H1 (cell line): Measurements from ENCODE around the gene DIS3L. TPM values are rescaled to one million over a fixed set of nuclear protein-coding genes. Genes with fewer than 3 reads are reported as not detected.

Experiments
- CTCF ChIA-PET: fragments of 300-600 bp; sonication (Branson Sonifier 250); formaldehyde crosslinking; loops from one replicate; lab custom pipeline; 2021; ENCODE audit not compliant: partially characterized antibody; lab: Charles Lee
- POLR2A ChIA-PET: fragments of 300-600 bp; sonication (Branson Sonifier 250); formaldehyde crosslinking; loops from one replicate; lab custom pipeline; 2021; ENCODE audit warnings: inconsistent platforms; ENCODE audit not compliant: partially characterized antibody; lab: Charles Lee
- DNase-seq, 2 experiments: peaks; one replicate each; pipeline versions ENCODE4 v3.0.0 to v3.0.0-alpha.2; 2010 to 2022; ENCODE audit warnings: low spot score in 2 of 2, low read depth in 1 of 2, mixed read lengths in 1 of 2
- FAIRE-seq: peaks from 2 replicates; lab custom pipeline; 2011; peaks lifted over from hg19 to GRCh38; lab: Jason Lieb, UNC
- H2AFZ ChIP-seq: 2 replicates; pipeline ENCODE4 v1.8.1; 2012; ENCODE audit warnings: low read length, inconsistent platforms
- H2AK5ac ChIP-seq: 2 replicates; pipeline ENCODE4 v1.6.1; 2013; ENCODE audit warnings: low read depth, low read length
- H2BK120ac ChIP-seq: replicated peaks from 2 replicates; pipeline ENCODE3; 2013; ENCODE audit warnings: low read depth, low read length, inconsistent platforms
- H2BK12ac ChIP-seq: 2 replicates; pipeline ENCODE4 v1.6.1; 2013; ENCODE audit warnings: low read depth, low read length
- H2BK15ac ChIP-seq: 2 replicates; pipeline ENCODE4 v1.6.1; 2013; ENCODE audit warnings: low read length
- H2BK20ac ChIP-seq: 2 replicates; pipeline ENCODE4 v1.6.1; 2013; ENCODE audit warnings: low read length
- H2BK5ac ChIP-seq: 2 replicates; pipeline ENCODE4 v1.6.1; 2013; ENCODE audit warnings: low read depth, low read length
- H3K14ac ChIP-seq: 2 replicates; pipeline ENCODE4 v1.6.1; 2013; ENCODE audit warnings: inconsistent platforms; ENCODE audit not compliant: insufficient read length
- H3K18ac ChIP-seq: 2 replicates; pipeline ENCODE4 v1.6.1; 2013; ENCODE audit warnings: low read length; ENCODE audit errors: extremely low read depth
- H3K23ac ChIP-seq: 2 replicates; pipeline ENCODE4 v1.6.1; 2013; ENCODE audit warnings: inconsistent platforms; ENCODE audit not compliant: insufficient read length
- H3K23me2 ChIP-seq: 2 replicates; pipeline ENCODE4 v1.6.1; 2013; ENCODE audit warnings: low read depth, low read length
- H3K27ac ChIP-seq: 2 replicates; pipeline ENCODE4 v1.6.1; 2011; ENCODE audit warnings: low read depth, low read length, inconsistent platforms
- H3K27me3 ChIP-seq, 4 experiments: replicated peaks in 1 of 4; 1 replicate in 1 of 4; 2 replicates in 3 of 4; pipeline versions ENCODE4 v1.6.1 to v1.8.1; 2011 to 2013; ENCODE audit warnings: low read length in 3 of 4, mild to moderate bottlenecking in 3 of 4, inconsistent platforms in 2 of 4, mixed read lengths in 2 of 4, moderate library complexity in 1 of 4; ENCODE audit not compliant: control insufficient read depth in 3 of 4, insufficient read depth in 3 of 4; ENCODE audit errors: extremely low read depth in 1 of 4
- H3K36me3 ChIP-seq, 4 experiments: 2 replicates each; pipeline versions ENCODE4 v1.6.1 to v1.8.1; 2011 to 2013; ENCODE audit warnings: mild to moderate bottlenecking in 4 of 4, low read length in 3 of 4, moderate library complexity in 2 of 4, control low read depth in 1 of 4, inconsistent platforms in 1 of 4; ENCODE audit not compliant: insufficient read depth in 4 of 4, control insufficient read depth in 2 of 4
- H3K4ac ChIP-seq: replicated peaks from 2 replicates; pipeline ENCODE3; 2013; ENCODE audit warnings: low read length, low read depth, mixed read lengths, inconsistent platforms; ENCODE audit not compliant: insufficient read length
- H3K4me1 ChIP-seq, 4 experiments: replicated peaks in 1 of 4; 1 replicate in 1 of 4; 2 replicates in 3 of 4; pipeline versions ENCODE4 v1.6.1 to v1.8.1; 2011 to 2013; ENCODE audit warnings: low read length in 3 of 4, inconsistent platforms in 2 of 4, mixed read lengths in 1 of 4; ENCODE audit not compliant: insufficient read depth in 4 of 4, control insufficient read depth in 3 of 4
- H3K4me2 ChIP-seq, 2 experiments: 2 replicates each; pipeline versions ENCODE4 v1.6.1 to v1.8.1; 2011 to 2013; ENCODE audit warnings: low read depth in 2 of 2, low read length in 2 of 2, control low read depth in 1 of 2, inconsistent platforms in 1 of 2, mild to moderate bottlenecking in 1 of 2; ENCODE audit not compliant: insufficient read depth in 1 of 2
- H3K4me3 ChIP-seq, 4 experiments: fragments of 200-600, 300-600 bp in 1 of 4; sonication (generic), shearing (Covaris generic), sonication (Bioruptor Twin) in 1 of 4; 2 replicates each; pipeline versions ENCODE4 v1.5.1 to v1.8.1; 2011 to 2016; ENCODE audit warnings: low read length in 4 of 4, low read depth in 3 of 4, control low read depth in 2 of 4, inconsistent platforms in 2 of 4, mild to moderate bottlenecking in 2 of 4, mixed read lengths in 1 of 4, moderate library complexity in 1 of 4; ENCODE audit not compliant: insufficient read depth in 2 of 4; ENCODE audit errors: extremely low read depth in 1 of 4
- H3K56ac ChIP-seq: replicated peaks from 2 replicates; pipeline ENCODE3; 2013; ENCODE audit warnings: low read depth, mild to moderate bottlenecking, mixed read lengths, low read length, inconsistent platforms; ENCODE audit not compliant: insufficient read length
- H3K79me1 ChIP-seq: 2 replicates; pipeline ENCODE4 v1.6.1; 2013; ENCODE audit warnings: low read depth, low read length, control low read depth
- H3K79me2 ChIP-seq, 2 experiments: 2 replicates each; pipeline versions ENCODE4 v1.6.1 to v1.8.1; 2012 to 2013; ENCODE audit warnings: low read length in 2 of 2, mild to moderate bottlenecking in 2 of 2, inconsistent platforms in 1 of 2; ENCODE audit not compliant: insufficient read depth in 2 of 2, control insufficient read depth in 1 of 2
- H3K9ac ChIP-seq, 4 experiments: replicated peaks in 1 of 4; 1 replicate in 1 of 4; 2 replicates in 3 of 4; pipeline versions ENCODE4 v1.6.1 to v1.8.1; 2011 to 2013; ENCODE audit warnings: low read depth in 3 of 4, low read length in 3 of 4, control low read depth in 2 of 4, mild to moderate bottlenecking in 2 of 4, moderate library complexity in 2 of 4, inconsistent platforms in 1 of 4; ENCODE audit errors: extremely low read depth in 1 of 4
- H3K9me3 ChIP-seq, 2 experiments: 2 replicates each; pipeline versions ENCODE4 v1.6.1 to v1.8.1; 2012 to 2013; ENCODE audit warnings: mild to moderate bottlenecking in 2 of 2, moderate library complexity in 2 of 2, control low read depth in 1 of 2, inconsistent platforms in 1 of 2, low read depth in 1 of 2, low read length in 1 of 2, mixed read lengths in 1 of 2; ENCODE audit not compliant: insufficient read depth in 2 of 2
- H4K20me1 ChIP-seq, 2 experiments: replicated peaks in 1 of 2; 2 replicates each; pipeline versions ENCODE3 to v1.8.1; 2011 to 2013; ENCODE audit warnings: inconsistent platforms in 2 of 2, low read length in 2 of 2, mild to moderate bottlenecking in 1 of 2; ENCODE audit not compliant: insufficient read depth in 2 of 2, control insufficient read depth in 1 of 2
- H4K5ac ChIP-seq: 2 replicates; pipeline ENCODE4 v1.6.1; 2013; ENCODE audit warnings: low read length, low read depth, mixed read lengths, inconsistent platforms; ENCODE audit not compliant: insufficient read length
- H4K8ac ChIP-seq: 2 replicates; pipeline ENCODE4 v1.8.0; 2013; ENCODE audit warnings: mild to moderate bottlenecking, moderate library complexity, low read length, inconsistent platforms; ENCODE audit not compliant: insufficient read depth; ENCODE audit errors: extremely low read depth
- H4K91ac ChIP-seq: replicated peaks from 2 replicates; pipeline ENCODE3; 2013; ENCODE audit warnings: low read length, mixed read lengths, inconsistent platforms; ENCODE audit not compliant: insufficient read length
- CBX8 ChIP-seq: fragments of 300-800, 300-1000 bp; sonication (generic); IDR thresholded peaks from 2 replicates; pipeline ENCODE4 v1.7.1; 2016; ENCODE audit warnings: low read depth, low read length, borderline replicate concordance
- EZH2 ChIP-seq: fragments of 200-600 bp; sonication (generic); IDR thresholded peaks from 2 replicates; pipeline ENCODE4 v1.7.1; 2012; ENCODE audit warnings: low read depth, mild to moderate bottlenecking, moderate library complexity, low read length, inconsistent platforms; ENCODE audit not compliant: severe bottlenecking
- HDAC6 ChIP-seq: IDR thresholded peaks from one replicate; pipeline ENCODE4 v1.7.1; 2012; ENCODE audit warnings: low read depth, mild to moderate bottlenecking, inconsistent platforms, low read length, moderate library complexity
- KDM5A ChIP-seq: fragments of 200-600 bp; IDR thresholded peaks from 2 replicates; pipeline ENCODE4 v1.7.1; 2012; ENCODE audit warnings: mild to moderate bottlenecking, low read length, inconsistent platforms, mixed read lengths
- MAFK ChIP-seq: IDR thresholded peaks from 2 replicates; pipeline ENCODE4 v1.6.1; 2012; ENCODE audit warnings: low read depth, mild to moderate bottlenecking, improper control_type of control experiment, low read length
- POLR2A ChIP-seq, 2 experiments: IDR thresholded peaks; 1 replicate in 1 of 2; 2 replicates in 1 of 2; pipeline ENCODE4 v1.6.1; 2011; ENCODE audit warnings: low read depth in 2 of 2, low read length in 2 of 2, mild to moderate bottlenecking in 2 of 2; ENCODE audit errors: control extremely low read depth in 1 of 2
- RAD21 ChIP-seq, 2 experiments: IDR thresholded peaks in 1 of 2; conservative IDR thresholded peaks in 1 of 2; 2 replicates each; pipeline ENCODE4 v1.6.1; 2011; ENCODE audit warnings: low read depth in 2 of 2, low read length in 2 of 2, improper control_type of control experiment in 1 of 2, inconsistent platforms in 1 of 2, mild to moderate bottlenecking in 1 of 2, moderate library complexity in 1 of 2
- SP1 ChIP-seq: IDR thresholded peaks from 2 replicates; pipeline ENCODE4 v1.6.1; 2011; ENCODE audit warnings: low read depth, low read length
- SP4 ChIP-seq: IDR thresholded peaks from 2 replicates; pipeline ENCODE4 v1.6.1; 2012; ENCODE audit warnings: low read length, inconsistent platforms
- SUZ12 ChIP-seq: fragments of 200-600 bp; sonication (generic); IDR thresholded peaks from 2 replicates; pipeline ENCODE4 v1.6.1; 2012; ENCODE audit warnings: mild to moderate bottlenecking, inconsistent platforms, low read length, moderate library complexity, mixed read lengths
- WGBS, 2 experiments: shearing (Covaris generic) in 1 of 2; methylation state at CpG; one replicate each; pipeline versions ENCODE4 v1.1.6 to v1.1.7; 2013 to 2015; ENCODE audit warnings: low lambda C conversion rate in 2 of 2, mixed read lengths in 2 of 2, inconsistent platforms in 1 of 2, low coverage in 1 of 2, missing lambda C conversion rate in 1 of 2; ENCODE audit not compliant: insufficient replicate concordance in 2 of 2, insufficient coverage in 1 of 2, insufficient read length in 1 of 2; ENCODE audit errors: extremely low coverage in 1 of 2, missing lambda C conversion rate in 1 of 2; 5-methylcytosine and 5-hydroxymethylcytosine counted together
- polyA plus RNA-seq, 7 experiments: library from polyadenylated mRNA; depleted of rRNA in 3 of 7; stranded (reverse) in 5 of 7; unstranded in 2 of 7; fragments of >200 nt in 5 of 7; fragments of 200-250 nt in 2 of 7; gene quantifications; 1 replicate in 5 of 7; 2 replicates in 1 of 7; 4 replicates in 1 of 7; pipeline versions ENCODE4 v1.2.1 to v1.2.3, GENCODE V29; 2011 to 2013; ENCODE audit warnings: missing spikeins in 2 of 7, mixed read lengths in 2 of 7
- total RNA-seq: library from RNA; stranded (reverse); fragmentation: NEBNext Ultra II Directional; extraction: Animal tissue kit (Norgen Biotek cat#: 25700); gene quantifications from 2 replicates; pipeline ENCODE4 v1.2.1, GENCODE V29; 2021
- TF ChIP-seq, protein P1 (sequence below): IDR thresholded peaks from 2 replicates; pipeline ENCODE4 v1.6.1; 2011; ENCODE audit warnings: low read length, improper control_type of control experiment
- TF ChIP-seq, protein P2 (sequence below): IDR thresholded peaks from 2 replicates; pipeline ENCODE4 v1.6.1; 2012; ENCODE audit warnings: inconsistent platforms

Gene DIS3L
- total and polyA plus RNA-seq, 2 of the 8 experiments (the other 6 are each of a cell fraction or from before 2014, with no cell fraction given), result 8.7 to 25.0 TPM

DNA sequence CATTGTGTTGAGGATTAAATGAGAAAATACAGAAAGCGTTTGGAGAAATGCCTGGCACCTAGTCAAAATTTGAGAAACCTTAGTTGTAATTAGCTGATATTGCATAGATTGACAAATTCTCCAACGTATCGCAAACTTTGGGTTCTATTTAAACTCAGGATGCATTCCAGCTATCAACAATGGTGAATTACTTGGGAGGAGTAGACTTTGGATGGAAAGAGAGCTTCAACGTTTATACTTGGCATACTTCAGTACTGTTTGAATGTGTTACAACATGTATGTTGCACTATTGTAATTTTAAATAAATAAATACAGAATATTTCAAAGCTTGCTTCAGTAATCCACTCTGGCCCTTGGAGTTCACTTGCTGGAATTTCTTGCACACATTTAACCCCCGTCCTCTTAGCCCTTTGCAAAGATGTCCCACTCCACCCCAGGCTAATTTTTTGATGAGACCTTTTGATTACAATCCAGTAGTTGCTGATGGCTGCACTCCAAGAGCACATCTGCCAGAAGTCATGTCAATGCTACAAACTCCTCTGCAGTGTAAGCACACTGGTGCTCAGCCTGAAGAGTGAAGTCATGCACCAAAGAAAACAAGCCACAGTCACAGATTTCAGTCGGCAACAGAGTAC, 4.7 kb upstream of the DIS3L start:
- Histone ChIP-seq H3K18ac (no peak overlapping the region), H3K4me2 (no peak overlapping the region), H3K79me2 (no peaks in the 10 kb centered on the region), H2BK5ac (no peak overlapping the region), H2AK5ac (0 out of 2 replicates have a peak overlapping the region, but pooled peaks have one; percentile 41), H3K56ac (no peak overlapping the region), H3K27ac (no peak overlapping the region), H3K14ac (no peak overlapping the region), H4K91ac (no peak overlapping the region), H3K79me1 (no peaks in the 10 kb centered on the region), H3K9me3 (no peaks in the 10 kb centered on the region), H2BK12ac (no peak overlapping the region), H2BK20ac (no peak overlapping the region), H3K23ac (no peak overlapping the region), H3K27me3 (no peaks in the 10 kb centered on the region), H3K4me1 (0 out of 7 replicates have a peak, but pooled peaks cover 0 to 3% (median 0%) of the 10 kb centered on the region in 4 experiments), H3K4ac (no peak overlapping the region), H4K20me1 (no peaks in the 10 kb centered on the region), H4K8ac (no peak overlapping the region), H2AFZ (no peak overlapping the region), H2BK15ac (no peak overlapping the region), H3K36me3 (no peaks in the 10 kb centered on the region), H2BK120ac (no peak overlapping the region), H3K23me2 (no peaks in the 10 kb centered on the region; the same call in 1 of the 2 replicates), H3K9ac (no peak overlapping the region; a peak in 1 of 7 replicates), H4K5ac (no peak overlapping the region), H3K4me3 (no peak overlapping the region)
- ChIA-PET CTCF (interaction anchor here (0.7 to 3.3 kb wide), 27 partner anchors 10 to 682 kb away, joined by 3 to 17 read pairs (median 4); partner anchors contain the start of gene SNAPC5), POLR2A (no interaction called here)
- 84% methylated on average over 6 of the region's 6 CpGs; no CpG with 5 or more reads in 1 of the 2 experiments for WGBS, 2 experiments
- DNase-seq (no peak), FAIRE-seq (no peak)
- TF ChIP-seq, protein P1, sequence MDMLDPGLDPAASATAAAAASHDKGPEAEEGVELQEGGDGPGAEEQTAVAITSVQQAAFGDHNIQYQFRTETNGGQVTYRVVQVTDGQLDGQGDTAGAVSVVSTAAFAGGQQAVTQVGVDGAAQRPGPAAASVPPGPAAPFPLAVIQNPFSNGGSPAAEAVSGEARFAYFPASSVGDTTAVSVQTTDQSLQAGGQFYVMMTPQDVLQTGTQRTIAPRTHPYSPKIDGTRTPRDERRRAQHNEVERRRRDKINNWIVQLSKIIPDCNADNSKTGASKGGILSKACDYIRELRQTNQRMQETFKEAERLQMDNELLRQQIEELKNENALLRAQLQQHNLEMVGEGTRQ, result no peak
- TF ChIP-seq EZH2 (no peak), KDM5A (no peak), SUZ12 (no peak), HDAC6 (no peak), CBX8 (no peak), MAFK (no peak), SP1 (no peak), SP4 (no peak), RAD21 (IDR thresholded peaks at IDR 0.05 in 1 of 2, conservative IDR thresholded peaks at IDR 0.05 in 1 of 2; ENCODE audit: low read depth in 2 of 2, low read length in 2 of 2) (no peak), POLR2A (IDR thresholded peaks at IDR 0.05; ENCODE audit: control extremely low read depth in 1 of 2, low read depth in 2 of 2, low read length in 2 of 2) (no peak)
- TF ChIP-seq, protein P2, sequence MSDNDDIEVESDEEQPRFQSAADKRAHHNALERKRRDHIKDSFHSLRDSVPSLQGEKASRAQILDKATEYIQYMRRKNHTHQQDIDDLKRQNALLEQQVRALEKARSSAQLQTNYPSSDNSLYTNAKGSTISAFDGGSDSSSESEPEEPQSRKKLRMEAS, result no peak
